Measurements from ENCODE around the gene ZNF277. TPM values are rescaled to one million over a fixed set of nuclear protein-coding genes. Genes with fewer than 3 reads are reported as not detected.

The ZNF277 gene
- total and polyA plus RNA-seq, 10 of the 15 experiments (the other 5 are each of a cell fraction or from before 2014, with no cell fraction given) = 10.6 to 33.9 (median 22.0) TPM

DNA sequence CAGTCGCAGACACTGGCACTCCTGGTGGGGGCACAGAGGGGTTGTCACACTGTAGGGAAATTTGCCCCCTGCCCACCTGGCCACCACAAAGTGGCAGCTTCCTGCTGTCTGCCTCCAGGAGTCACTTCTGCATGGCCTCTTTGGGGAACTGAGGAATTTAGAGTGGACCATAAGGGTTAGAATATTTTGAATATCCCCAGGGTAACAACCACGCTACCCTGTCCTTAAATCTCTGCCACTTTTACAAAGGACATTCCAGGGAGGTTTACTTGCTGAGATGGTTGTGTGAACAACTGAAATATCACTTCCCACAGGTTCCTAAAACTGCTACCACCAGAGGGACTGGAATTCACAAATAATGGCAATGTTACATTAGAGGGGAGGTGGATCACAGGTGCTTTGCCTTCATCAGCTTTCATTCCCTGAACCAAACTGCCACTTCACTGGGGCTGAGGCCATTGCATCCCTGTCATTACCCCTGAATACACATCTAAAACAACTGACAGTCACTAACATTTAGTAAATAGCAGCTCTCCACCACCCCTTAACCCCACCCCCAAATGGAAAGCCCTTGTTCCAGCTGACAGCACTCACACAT is 155.7 kb downstream of the ZNF277 start:
- in situ Hi-C loops (cut with MboI) = no loop called here
- ChIA-PET RAD21 (ENCODE audit: unreplicated experiment) (no interaction called here), SMC1A (ENCODE audit: uncharacterized antibody, unreplicated experiment) (no interaction called here), POLR2A (no interaction called here), CTCF (no interaction called here)
- no peak for TF ChIP-seq ZBTB4 (CRISPR knock-in tag; IDR thresholded peaks at IDR 0.05)
- TF ChIP-seq, protein P1, sequence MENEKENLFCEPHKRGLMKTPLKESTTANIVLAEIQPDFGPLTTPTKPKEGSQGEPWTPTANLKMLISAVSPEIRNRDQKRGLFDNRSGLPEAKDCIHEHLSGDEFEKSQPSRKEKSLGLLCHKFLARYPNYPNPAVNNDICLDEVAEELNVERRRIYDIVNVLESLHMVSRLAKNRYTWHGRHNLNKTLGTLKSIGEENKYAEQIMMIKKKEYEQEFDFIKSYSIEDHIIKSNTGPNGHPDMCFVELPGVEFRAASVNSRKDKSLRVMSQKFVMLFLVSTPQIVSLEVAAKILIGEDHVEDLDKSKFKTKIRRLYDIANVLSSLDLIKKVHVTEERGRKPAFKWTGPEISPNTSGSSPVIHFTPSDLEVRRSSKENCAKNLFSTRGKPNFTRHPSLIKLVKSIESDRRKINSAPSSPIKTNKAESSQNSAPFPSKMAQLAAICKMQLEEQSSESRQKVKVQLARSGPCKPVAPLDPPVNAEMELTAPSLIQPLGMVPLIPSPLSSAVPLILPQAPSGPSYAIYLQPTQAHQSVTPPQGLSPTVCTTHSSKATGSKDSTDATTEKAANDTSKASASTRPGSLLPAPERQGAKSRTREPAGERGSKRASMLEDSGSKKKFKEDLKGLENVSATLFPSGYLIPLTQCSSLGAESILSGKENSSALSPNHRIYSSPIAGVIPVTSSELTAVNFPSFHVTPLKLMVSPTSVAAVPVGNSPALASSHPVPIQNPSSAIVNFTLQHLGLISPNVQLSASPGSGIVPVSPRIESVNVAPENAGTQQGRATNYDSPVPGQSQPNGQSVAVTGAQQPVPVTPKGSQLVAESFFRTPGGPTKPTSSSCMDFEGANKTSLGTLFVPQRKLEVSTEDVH (IDR thresholded peaks at IDR 0.05; ENCODE audit: low read depth, partially characterized antibody) = no peak
- no peak for TF ChIP-seq JUND (IDR thresholded peaks at IDR 0.05; ENCODE audit: low read depth, low read length)
- TF ChIP-seq RAD21 (IDR thresholded peaks at IDR 0.05; ENCODE audit: insufficient read depth, low read depth, low read length) = no peak
- TF ChIP-seq SMARCA5 (IDR thresholded peaks at IDR 0.05) = no peak
- no peaks in the 10 kb centered on the region for H4K20me1 ChIP-seq (ENCODE audit: control insufficient read depth, insufficient read depth)
- no peak overlapping the region for H3K27ac ChIP-seq (ENCODE audit: control insufficient read depth, insufficient read depth)
- BruUV-seq (replicated peaks) = no TSS peak
- H3K4me2 ChIP-seq (ENCODE audit: control insufficient read depth, insufficient read depth) = no peak overlapping the region
- peaks cover 0 to 3% of the 10 kb centered on the region in 2 experiments; a peak in 1 of 4 replicates for H3K27me3 ChIP-seq (replicated peaks in 1 of 2; ENCODE audit: control insufficient read depth in 2 of 2, insufficient read depth in 2 of 2, low read length in 1 of 2)
- WGBS (ENCODE audit: insufficient coverage, insufficient replicate concordance, low lambda C conversion rate, missing lambda C conversion rate) = 61% methylated on average over 2 of the region's 2 CpGs
- DNase-seq (ENCODE audit: low read depth, low spot score) = no peak
- no peak for ATAC-seq
- FAIRE-seq = no peak
- H3K9ac ChIP-seq (ENCODE audit: control insufficient read depth, insufficient read depth, low read length) = no peak overlapping the region
- no peaks in the 10 kb centered on the region for H3K4me1 ChIP-seq (ENCODE audit: control insufficient read depth, insufficient read depth, low read length)
- H2AFZ ChIP-seq (ENCODE audit: control insufficient read depth, low read depth, low read length) = no peak overlapping the region
- no peaks in the 10 kb centered on the region for H3K36me3 ChIP-seq (ENCODE audit: control insufficient read depth in 2 of 2, insufficient read depth in 2 of 2, low read length in 1 of 2)
- H3K79me2 ChIP-seq (ENCODE audit: control insufficient read depth, insufficient read depth, low read length) = no peaks in the 10 kb centered on the region
- intact Hi-C loops (cut with micrococcal nuclease; ENCODE audit: unreplicated experiment) = no loop called here
- no peak overlapping the region for H3K4me3 ChIP-seq
- no peaks in the 10 kb centered on the region for H3K9me3 ChIP-seq (replicated peaks; ENCODE audit: control insufficient read depth, insufficient read depth, low read length)
